ENCODE measurements around the gene ANKRD33B. TPM values are rescaled to one million over a fixed set of nuclear protein-coding genes. Genes with fewer than 3 reads are reported as not detected.

The ANKRD33B gene
- total RNA-seq, 8 experiments from 2014 or later: 2.8 to 41.9 (median 5.4) TPM

Other genes starting within 250 kb of the ANKRD33B start
- 100 to 1,000 TPM in 4 of 8 experiments, 10 to 100 TPM in 4; 27.2 to 172 (median 96.6) TPM for gene MARCHF6, start 210.4 kb upstream of the ANKRD33B start, total RNA-seq
- gene ROPN1L, start 122.2 kb upstream of the ANKRD33B start, total RNA-seq: 10 to 100 TPM in 1 of 8 experiments, 1 to 10 TPM in 6, not detected in 1; 1.1 to 25.7 (median 2.2) TPM
- 10 to 100 TPM; 14.3 to 75.1 (median 38.9) TPM for gene DAP, start 197.2 kb downstream of the ANKRD33B start, total RNA-seq